RWPE1 (cell line): ENCODE measurements around the gene DCK.
"Not testable (repeated sequence)": the region's sequence is repeated elsewhere in the genome, so short reads cannot be mapped to it uniquely, and the experiment has no call there.

Experiments
- CTCF ChIA-PET: fragments of 350-600 bp; sonication (Branson Sonifier 250); formaldehyde crosslinking; extraction: SDS; loops from one replicate; lab custom pipeline; 2021; lab: Yijun Ruan, JAX
- POLR2A ChIA-PET: fragments of 400-600 bp; formaldehyde crosslinking; extraction: SDS; loops from one replicate; lab custom pipeline; 2020; ENCODE audit warnings: antibody characterized with exemption; ENCODE audit not compliant: low non-redundant PET; lab: Yijun Ruan, JAX
- DNase-seq: peaks from one replicate; pipeline ENCODE4 v3.0.0; 2012; ENCODE audit warnings: low spot score
- H3K27ac ChIP-seq: fragments of 450-650 bp; 2 replicates; pipeline ENCODE4 v1.5.1; 2017
- CTCF ChIP-seq: fragments of 450-650 bp; conservative IDR thresholded peaks from 2 replicates; pipeline ENCODE4 v1.5.1; 2017; ENCODE audit warnings: low read depth, mild to moderate bottlenecking

The DCK gene

DNA sequence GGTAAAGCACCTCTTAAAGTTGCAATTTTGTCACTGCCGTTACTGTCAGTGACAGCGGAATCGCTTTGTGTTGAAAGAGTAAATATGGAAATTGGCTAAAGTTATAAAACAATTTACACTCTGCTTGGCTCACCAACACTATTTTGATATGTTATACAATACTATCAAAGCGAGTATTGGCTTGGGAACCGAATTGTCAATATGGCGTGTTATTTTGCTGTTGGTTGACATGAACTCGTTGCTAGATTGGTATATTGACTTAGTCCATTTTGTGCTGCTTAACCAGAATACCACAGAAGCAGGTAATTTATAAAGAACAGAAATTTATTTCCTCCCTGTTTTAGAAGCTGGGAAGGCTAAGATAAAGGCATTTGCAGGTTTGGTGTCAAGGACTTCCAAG, 58.6 kb downstream of the DCK start:
- POLR2A ChIA-PET: no interaction called here
- no peak for TF ChIP-seq CTCF
- no peak for DNase-seq
- CTCF ChIA-PET: no interaction called here
- H3K27ac ChIP-seq: no peak overlapping the region

DNA sequence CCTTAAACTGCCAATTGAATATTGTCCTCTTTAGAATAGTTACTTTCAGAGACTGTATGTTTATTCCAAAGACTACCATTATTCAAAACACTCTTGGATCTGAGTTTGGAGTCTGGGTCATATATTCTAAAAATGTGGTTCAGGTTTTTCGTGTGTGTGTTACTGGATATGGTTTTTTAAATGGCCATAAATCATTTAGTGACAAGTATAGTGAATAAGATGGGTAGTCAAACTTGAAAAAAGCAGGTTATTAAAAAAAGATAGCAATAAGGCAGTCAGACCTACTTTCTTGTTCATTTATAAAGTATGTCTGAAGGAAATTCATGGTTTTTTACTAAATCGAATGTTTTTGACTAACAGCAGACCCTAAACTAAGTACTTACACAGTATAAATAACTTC, 59.3 kb downstream of the DCK start:
- POLR2A ChIA-PET: no interaction called here
- H3K27ac ChIP-seq: no peak overlapping the region
- TF ChIP-seq CTCF: no peak
- no peak for DNase-seq
- CTCF ChIA-PET: no interaction called here

DNA sequence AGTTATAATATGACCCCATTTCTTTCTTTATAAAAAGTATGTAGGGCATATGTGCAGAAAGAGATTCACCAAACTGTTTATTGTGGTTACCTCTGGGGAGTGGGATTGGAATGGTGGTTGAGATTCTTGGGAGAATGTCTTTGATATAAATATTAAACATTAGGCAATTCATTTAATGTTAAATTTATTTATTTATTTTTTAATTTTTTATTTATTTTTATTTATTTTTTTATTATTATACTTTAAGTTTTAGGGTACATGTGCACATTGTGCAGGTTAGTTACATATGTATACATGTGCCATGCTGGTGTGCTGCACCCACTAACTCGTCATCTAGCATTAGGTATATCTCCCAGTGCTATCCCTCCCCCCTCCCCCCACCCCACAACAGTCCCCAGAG, 60.2 kb downstream of the DCK start:
- DNase-seq, POLR2A ChIA-PET, H3K27ac ChIP-seq, CTCF ChIA-PET: not testable (repeated sequence)

GRCh38 chr4:71059573-71059972, 66.1 kb downstream of the DCK start:
- POLR2A ChIA-PET, H3K27ac ChIP-seq, DNase-seq: not testable (repeated sequence)
- CTCF ChIA-PET: interaction anchor here (0.6 kb wide), 1 partner anchor 656 kb away, joined by 5 read pairs; no protein-coding TSS in a partner anchor

DNA sequence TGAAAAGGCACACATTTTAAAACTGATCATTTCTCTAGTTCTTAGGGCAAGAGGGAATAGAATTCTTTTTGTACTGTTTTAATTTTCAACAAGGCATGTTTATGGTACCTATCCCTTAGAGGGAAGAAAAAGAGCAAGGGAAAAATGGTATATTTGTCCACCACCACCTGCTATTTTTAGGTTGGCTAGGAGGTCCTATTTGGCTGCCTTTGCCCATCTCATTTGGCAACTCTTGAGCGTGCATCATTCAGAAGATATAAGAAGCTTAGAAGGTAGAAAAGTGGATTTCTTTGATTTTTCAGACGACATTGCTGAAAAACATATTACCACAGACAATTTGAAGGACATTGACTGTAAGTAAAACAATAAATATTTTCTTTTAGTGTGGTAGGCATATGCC, 69.0 kb downstream of the DCK start:
- ChIA-PET POLR2A (no interaction called here), CTCF (no interaction called here)
- no peak for DNase-seq
- H3K27ac ChIP-seq: no peak overlapping the region
- TF ChIP-seq CTCF: no peak

DNA sequence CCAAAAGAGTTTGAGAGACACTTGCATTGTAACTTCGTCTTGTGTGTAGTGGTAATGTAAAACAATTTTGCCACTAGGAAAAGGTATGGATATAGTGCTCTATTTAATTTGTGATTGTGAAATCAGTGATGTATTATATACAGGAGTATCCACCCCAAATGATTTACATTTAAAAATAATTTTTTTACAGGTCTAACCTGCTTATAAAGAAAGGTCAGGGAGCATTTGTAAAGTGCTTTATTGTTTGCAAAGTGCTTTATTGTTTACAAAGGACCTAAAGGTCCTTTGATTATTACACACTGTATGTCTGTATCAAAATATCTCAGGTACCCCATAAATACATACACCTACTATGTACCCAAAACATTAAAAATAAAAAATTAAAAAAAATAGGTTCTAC, 70.3 kb downstream of the DCK start:
- ChIA-PET CTCF (no interaction called here), POLR2A (no interaction called here)
- no peak for DNase-seq
- H3K27ac ChIP-seq: no peak overlapping the region
- no peak for TF ChIP-seq CTCF

DNA sequence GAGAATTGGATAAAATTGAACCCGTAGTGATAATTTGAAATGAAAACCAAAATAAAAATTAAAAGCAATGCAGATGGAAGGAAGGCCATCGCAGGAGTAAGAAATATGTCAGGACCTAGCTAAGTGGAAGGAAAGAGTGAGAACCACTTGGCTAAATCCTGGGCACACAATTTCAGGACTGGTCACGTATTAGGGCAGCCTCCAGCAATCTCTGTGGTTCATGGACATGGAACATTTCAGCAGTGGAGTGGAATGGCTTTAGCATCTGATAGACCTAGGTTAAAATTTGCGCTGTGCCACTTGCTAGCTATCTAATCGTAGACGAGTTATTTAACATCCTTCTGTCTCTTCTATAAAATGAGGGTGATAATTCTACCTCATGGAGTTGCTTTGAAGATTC, 71.1 kb downstream of the DCK start:
- ChIA-PET POLR2A (no interaction called here), CTCF (no interaction called here)
- TF ChIP-seq CTCF: no peak
- no peak for DNase-seq
- no peak overlapping the region for H3K27ac ChIP-seq

- TF ChIP-seq CTCF: no peak
- no peak for DNase-seq
- no peak overlapping the region for H3K27ac ChIP-seq
- ChIA-PET POLR2A (no interaction called here), CTCF (interaction anchor here (0.6 kb wide), 2 partner anchors 301 to 475 kb away, joined by 4 to 5 read pairs; no protein-coding TSS in a partner anchor)
Measured at GRCh38 chr4:71065991-71066510, 72.6 kb downstream of the DCK start.
